PC-3 (cell line): ENCODE data around the gene GAA.

Experiments used
- CTCF ChIP-seq: fragments of 300-600 bp; sonication (generic); conservative IDR thresholded peaks from 2 replicates; pipeline ENCODE4 v1.5.1; 2017; ENCODE audit warnings: antibody characterized with exemption, low read depth, mild to moderate bottlenecking, low read length
- EZH2 ChIP-seq: fragments of 300-600 bp; sonication (generic); IDR thresholded peaks from one replicate; pipeline ENCODE4 v1.6.1; 2017; ENCODE audit warnings: antibody characterized with exemption, mild to moderate bottlenecking, low read length; ENCODE audit not compliant: unreplicated experiment
- EZH2phosphoT487 ChIP-seq: fragments of 300-600 bp; sonication (generic); IDR thresholded peaks from 2 replicates; pipeline ENCODE4 v1.6.1; 2018; ENCODE audit warnings: mild to moderate bottlenecking, antibody characterized with exemption, low read length, borderline replicate concordance

- TF ChIP-seq CTCF = no peak
- no peak for TF ChIP-seq EZH2phosphoT487
- TF ChIP-seq EZH2 = no peak
These were observed 13.8 kb upstream of the GAA start for GRCh38 chr17:80087346-80088265.
